Measurements from ENCODE around the gene NEDD9. TPM values are rescaled to one million over a fixed set of nuclear protein-coding genes. Genes with fewer than 3 reads are reported as not detected.

Gene NEDD9
- total RNA-seq, 1 donor from 2014 or later: 194 TPM

GRCh38 chr6:11248974-11249761 is 16.7 kb upstream of the NEDD9 start:
- H3K36me3 ChIP-seq: no peaks in the 10 kb centered on the region
- H3K4me3 ChIP-seq: no peak overlapping the region
- DNase-seq (no peak), ATAC-seq (peak; percentile 14)
- no peak overlapping the region for H3K27ac ChIP-seq
- no peaks in the 10 kb centered on the region for H3K27me3 ChIP-seq
- no peak for TF ChIP-seq CTCF (IDR thresholded peaks at IDR 0.05)
- no peaks in the 10 kb centered on the region for H3K9me3 ChIP-seq
- H3K4me1 ChIP-seq: peaks cover 25% of the 10 kb centered on the region
- intact Hi-C loops (cut with DNase I): no loop called here

- ATAC-seq (no peak), DNase-seq (no peak)
- H3K4me3 ChIP-seq: no peak overlapping the region
- TF ChIP-seq CTCF (IDR thresholded peaks at IDR 0.05): no peak
- H3K27me3 ChIP-seq: no peaks in the 10 kb centered on the region
- peaks cover 17% of the 10 kb centered on the region for H3K4me1 ChIP-seq
- H3K27ac ChIP-seq: no peak overlapping the region
- H3K36me3 ChIP-seq: no peaks in the 10 kb centered on the region
- H3K9me3 ChIP-seq: no peaks in the 10 kb centered on the region
- intact Hi-C loops (cut with DNase I): no loop called here
Measured at GRCh38 chr6:11246722-11247121, 14.3 kb upstream of the NEDD9 start.

GRCh38 chr6:11245381-11246256 is 13.2 kb upstream of the NEDD9 start:
- ATAC-seq: no peak
- intact Hi-C loops (cut with DNase I): no loop called here
- DNase-seq: no peak
- no peak for TF ChIP-seq CTCF (IDR thresholded peaks at IDR 0.05)
- Histone ChIP-seq H3K27me3 (no peaks in the 10 kb centered on the region), H3K27ac (no peak overlapping the region), H3K36me3 (no peaks in the 10 kb centered on the region), H3K9me3 (no peaks in the 10 kb centered on the region), H3K4me1 (peaks cover 6% of the 10 kb centered on the region), H3K4me3 (no peak overlapping the region)

GRCh38 chr6:11244387-11245126 is 12.1 kb upstream of the NEDD9 start:
- DNase-seq (no peak), ATAC-seq (no peak)
- H3K9me3 ChIP-seq: no peaks in the 10 kb centered on the region
- no peaks in the 10 kb centered on the region for H3K36me3 ChIP-seq
- no peak overlapping the region for H3K4me3 ChIP-seq
- peaks cover 3% of the 10 kb centered on the region for H3K4me1 ChIP-seq
- intact Hi-C loops (cut with DNase I): no loop called here
- H3K27ac ChIP-seq: no peak overlapping the region
- no peaks in the 10 kb centered on the region for H3K27me3 ChIP-seq
- no peak for TF ChIP-seq CTCF (IDR thresholded peaks at IDR 0.05)

GRCh38 chr6:11243861-11244260 is 11.4 kb upstream of the NEDD9 start:
- intact Hi-C loops (cut with DNase I): no loop called here
- no peak for TF ChIP-seq CTCF (IDR thresholded peaks at IDR 0.05)
- Histone ChIP-seq H3K36me3 (no peaks in the 10 kb centered on the region), H3K4me1 (peaks cover 3% of the 10 kb centered on the region), H3K4me3 (no peak overlapping the region), H3K27me3 (no peaks in the 10 kb centered on the region), H3K27ac (no peak overlapping the region), H3K9me3 (no peaks in the 10 kb centered on the region)
- ATAC-seq (no peak), DNase-seq (no peak)
